Progenitor cell of endocrine pancreas (in vitro differentiated cells): ENCODE results near the gene PXDC1. TPM values are rescaled to one million over a fixed set of nuclear protein-coding genes. Genes with fewer than 3 reads are reported as not detected.

Source experiments
- DNase-seq: peaks from one replicate; pipeline ENCODE4 v3.0.0; 2021; ENCODE audit warnings: low spot score; ENCODE audit not compliant: unreplicated experiment
- H3K27ac Mint-ChIP-seq: 2 replicates; pipeline ENCODE4 v1.8.0; 2021; ENCODE audit warnings: mild to moderate bottlenecking, moderate library complexity, mixed read lengths
- H3K27me3 Mint-ChIP-seq: 2 replicates; pipeline ENCODE4 v1.8.0; 2021; ENCODE audit warnings: mixed read lengths
- H3K36me3 Mint-ChIP-seq: 2 replicates; pipeline ENCODE4 v1.8.0; 2022; ENCODE audit warnings: mixed read lengths; ENCODE audit not compliant: insufficient read depth
- H3K4me1 Mint-ChIP-seq: 2 replicates; pipeline ENCODE4 v1.8.0; 2021; ENCODE audit warnings: low read depth, mixed read lengths
- H3K4me3 Mint-ChIP-seq: 2 replicates; pipeline ENCODE4 v1.8.0; 2021; ENCODE audit warnings: low read depth, mild to moderate bottlenecking, moderate library complexity, mixed read lengths
- H3K9me3 Mint-ChIP-seq: 2 replicates; pipeline ENCODE4 v1.8.0; 2021; ENCODE audit warnings: low read depth, mixed read lengths
- total RNA-seq: library from RNA; stranded (reverse); gene quantifications from 2 replicates; pipeline ENCODE4 v1.2.1, GENCODE V29; 2021
- TF ChIP-seq, protein P1 (sequence below): fragments of 200-600 bp; sonication (generic); IDR thresholded peaks from one replicate; pipeline ENCODE4 v1.5.0; 2021; ENCODE audit warnings: antibody characterized with exemption, mild to moderate bottlenecking; ENCODE audit not compliant: unreplicated experiment

PXDC1 gene
- total RNA-seq, 1 donor from 2014 or later: 4.8 TPM

DNA sequence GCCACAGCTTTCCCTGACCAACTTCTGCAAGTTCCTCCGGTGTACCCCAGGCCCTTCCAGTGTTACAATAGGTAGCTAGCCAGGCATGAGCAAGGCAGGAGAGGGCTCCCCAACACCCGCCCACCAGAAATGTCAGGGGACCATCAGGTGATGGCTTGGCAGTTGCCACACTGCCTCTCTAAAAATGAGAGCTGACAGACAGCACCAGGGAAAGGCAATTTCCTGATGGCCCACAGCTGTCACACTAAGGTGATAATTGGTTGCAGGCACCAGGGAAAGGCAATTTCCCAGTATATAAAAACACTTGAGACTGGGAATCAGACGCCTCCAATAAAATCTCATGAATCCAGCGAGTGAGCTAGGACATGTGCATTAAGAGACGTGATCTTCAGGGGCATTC is 49.9 kb downstream of the PXDC1 start:
- TF ChIP-seq, protein P1, sequence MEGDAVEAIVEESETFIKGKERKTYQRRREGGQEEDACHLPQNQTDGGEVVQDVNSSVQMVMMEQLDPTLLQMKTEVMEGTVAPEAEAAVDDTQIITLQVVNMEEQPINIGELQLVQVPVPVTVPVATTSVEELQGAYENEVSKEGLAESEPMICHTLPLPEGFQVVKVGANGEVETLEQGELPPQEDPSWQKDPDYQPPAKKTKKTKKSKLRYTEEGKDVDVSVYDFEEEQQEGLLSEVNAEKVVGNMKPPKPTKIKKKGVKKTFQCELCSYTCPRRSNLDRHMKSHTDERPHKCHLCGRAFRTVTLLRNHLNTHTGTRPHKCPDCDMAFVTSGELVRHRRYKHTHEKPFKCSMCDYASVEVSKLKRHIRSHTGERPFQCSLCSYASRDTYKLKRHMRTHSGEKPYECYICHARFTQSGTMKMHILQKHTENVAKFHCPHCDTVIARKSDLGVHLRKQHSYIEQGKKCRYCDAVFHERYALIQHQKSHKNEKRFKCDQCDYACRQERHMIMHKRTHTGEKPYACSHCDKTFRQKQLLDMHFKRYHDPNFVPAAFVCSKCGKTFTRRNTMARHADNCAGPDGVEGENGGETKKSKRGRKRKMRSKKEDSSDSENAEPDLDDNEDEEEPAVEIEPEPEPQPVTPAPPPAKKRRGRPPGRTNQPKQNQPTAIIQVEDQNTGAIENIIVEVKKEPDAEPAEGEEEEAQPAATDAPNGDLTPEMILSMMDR: no peak
- Mint-ChIP-seq H3K27ac (no peak overlapping the region), H3K4me1 (no peaks in the 10 kb centered on the region)

DNA sequence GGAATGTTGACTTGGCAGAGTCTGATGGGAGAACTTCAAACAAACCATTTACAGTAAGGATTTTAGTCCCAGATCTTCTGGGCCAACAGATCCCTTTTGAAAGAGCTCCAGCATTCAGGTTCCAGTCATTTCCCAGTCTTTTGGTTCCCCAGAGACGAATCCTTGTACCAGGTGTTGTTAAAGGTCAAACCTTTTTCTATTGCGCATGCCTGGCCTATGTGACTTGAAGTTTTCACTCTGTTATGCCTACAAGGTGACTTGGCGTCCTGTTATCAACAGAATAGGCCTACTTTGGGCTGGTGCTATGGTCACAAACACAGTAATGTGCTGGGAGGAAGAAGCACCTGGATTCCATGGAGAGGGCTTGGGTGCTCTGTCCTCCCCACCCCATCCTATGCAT is 52.3 kb downstream of the PXDC1 start:
- no peak for DNase-seq
- Mint-ChIP-seq H3K4me3 (no peak overlapping the region), H3K36me3 (no peaks in the 10 kb centered on the region), H3K4me1 (no peaks in the 10 kb centered on the region), H3K9me3 (peaks cover 6% of the 10 kb centered on the region), H3K27me3 (peaks cover 2% of the 10 kb centered on the region), H3K27ac (no peak overlapping the region)
- TF ChIP-seq, protein P1: no peak

More for the DNA sequence above, 49.9 kb downstream of the PXDC1 start:
- no peak for DNase-seq
- Mint-ChIP-seq H3K27me3 (peaks cover 11% of the 10 kb centered on the region), H3K36me3 (no peaks in the 10 kb centered on the region), H3K4me3 (no peak overlapping the region), H3K9me3 (peaks cover 16% of the 10 kb centered on the region)

DNA sequence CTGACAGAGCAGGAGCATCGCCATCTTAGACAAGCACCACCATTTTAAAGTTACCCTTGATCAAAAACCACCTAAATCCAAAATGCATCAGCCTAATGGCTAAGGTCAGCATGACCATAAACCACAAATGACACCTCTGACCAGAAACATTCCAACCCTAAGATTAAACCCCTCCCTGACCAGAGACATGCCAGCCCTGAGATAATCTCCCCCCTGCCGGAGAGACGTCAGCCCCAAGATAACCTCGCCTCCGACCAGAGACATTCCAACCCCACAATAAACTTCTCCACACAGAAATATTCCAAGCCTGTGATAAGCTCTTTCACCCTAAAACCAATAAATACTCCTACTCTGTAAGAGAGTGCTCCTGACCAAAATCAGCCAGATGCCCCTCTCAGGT is 53.5 kb downstream of the PXDC1 start:
- TF ChIP-seq, protein P1: no peak
- H3K4me1 Mint-ChIP-seq: no peaks in the 10 kb centered on the region
- peaks cover 2% of the 10 kb centered on the region for H3K27me3 Mint-ChIP-seq
- no peak overlapping the region for H3K27ac Mint-ChIP-seq
- H3K4me3 Mint-ChIP-seq: no peak overlapping the region
- H3K36me3 Mint-ChIP-seq: no peaks in the 10 kb centered on the region
- peaks cover 6% of the 10 kb centered on the region for H3K9me3 Mint-ChIP-seq
- no peak for DNase-seq

DNA sequence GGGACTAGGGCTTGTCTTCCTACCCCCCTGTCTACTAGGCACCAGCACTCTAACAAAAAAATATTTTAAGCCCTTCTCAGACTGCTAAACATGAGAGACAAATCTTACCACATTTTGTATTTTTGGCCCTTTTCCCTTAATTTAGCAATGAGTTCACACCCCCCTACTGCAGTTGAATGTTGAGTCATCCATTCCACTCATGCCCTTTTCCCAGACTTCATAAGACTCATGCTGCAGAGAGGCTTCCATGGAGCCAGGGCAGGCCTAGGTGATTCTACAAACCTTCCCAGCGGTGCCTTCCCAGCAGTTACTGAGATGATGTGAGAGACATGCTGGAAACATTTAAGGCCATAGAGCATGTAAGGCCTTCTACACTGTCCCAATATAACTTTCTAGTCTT is 53.9 kb downstream of the PXDC1 start:
- no peaks in the 10 kb centered on the region for H3K4me1 Mint-ChIP-seq
- peaks cover 2% of the 10 kb centered on the region for H3K27me3 Mint-ChIP-seq
- TF ChIP-seq, protein P1: no peak
- no peaks in the 10 kb centered on the region for H3K36me3 Mint-ChIP-seq
- H3K27ac Mint-ChIP-seq: no peak overlapping the region
- no peak overlapping the region for H3K4me3 Mint-ChIP-seq
- DNase-seq: no peak
- peaks cover 6% of the 10 kb centered on the region for H3K9me3 Mint-ChIP-seq

DNA sequence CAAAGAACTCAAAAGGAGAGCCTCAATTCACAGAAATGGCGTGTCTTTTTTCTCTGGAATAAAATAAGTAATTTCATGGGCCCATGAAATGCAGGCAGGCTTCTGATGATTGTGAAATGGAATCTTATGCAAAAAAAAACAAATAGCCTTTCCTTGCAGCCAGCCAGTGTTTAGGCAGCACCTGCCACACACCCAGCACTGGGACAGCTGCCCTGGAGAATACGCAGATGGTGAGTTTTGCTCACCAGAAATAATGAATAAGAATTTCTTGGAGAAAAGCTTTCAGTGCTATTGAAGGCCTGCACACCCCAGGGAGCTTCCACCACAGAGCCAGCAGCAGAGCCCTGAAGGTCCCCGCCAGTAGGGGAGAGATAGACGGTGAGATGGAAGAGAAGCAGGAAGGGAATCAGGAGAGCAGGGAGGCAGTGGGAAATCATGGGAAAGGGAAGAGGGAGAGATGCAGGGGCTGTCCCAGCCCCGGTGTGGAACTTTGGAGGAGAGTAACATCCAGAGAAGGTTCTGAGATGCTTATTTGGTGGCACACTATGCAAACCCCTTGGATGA is 54.9 kb downstream of the PXDC1 start:
- no peak overlapping the region for H3K27ac Mint-ChIP-seq
- H3K9me3 Mint-ChIP-seq: peaks cover 6% of the 10 kb centered on the region
- DNase-seq: no peak
- H3K27me3 Mint-ChIP-seq: peaks cover 2% of the 10 kb centered on the region
- no peaks in the 10 kb centered on the region for H3K36me3 Mint-ChIP-seq
- no peak overlapping the region for H3K4me3 Mint-ChIP-seq
- no peaks in the 10 kb centered on the region for H3K4me1 Mint-ChIP-seq
- TF ChIP-seq, protein P1: no peak
